Breast epithelium (tissue), 4 donors: ENCODE measurements around the gene FSTL5. TPM values are rescaled to one million over a fixed set of nuclear protein-coding genes. Genes with fewer than 3 reads are reported as not detected.

ENCODE experiments used
- DNase-seq, 2 donors: peaks; one replicate each; pipeline ENCODE4 v3.0.0-alpha.2; 2019; ENCODE audit warnings: low spot score in 2 of 2
- H3K27ac ChIP-seq, 2 donors: fragments of 200-600 bp; sonication (generic) in 1 of 2; one replicate each; pipeline ENCODE4 v1.5.1; 2016 to 2019; ENCODE audit warnings: mild to moderate bottlenecking in 1 of 2
- H3K27me3 ChIP-seq, 2 donors: fragments of 200-600 bp; sonication (generic) in 1 of 2; one replicate each; pipeline versions ENCODE4 v1.5.1 to v1.6.0; 2017 to 2019; ENCODE audit warnings: control low read depth in 1 of 2, mild to moderate bottlenecking in 1 of 2
- H3K36me3 ChIP-seq: fragments of 200-600 bp; one replicate; pipeline ENCODE4 v1.5.1; 2019
- H3K4me1 ChIP-seq, 2 donors: fragments of 200-600 bp; sonication (generic); one replicate each; pipeline ENCODE4 v1.5.1; 2016 to 2019; ENCODE audit warnings: control low read depth in 1 of 2
- H3K4me3 ChIP-seq, 3 donors: fragments of 200-600 bp; sonication (generic); 1 replicate in 2 of 3; 2 replicates in 1 of 3; pipeline ENCODE4 v1.5.1; 2016 to 2019; ENCODE audit warnings: mild to moderate bottlenecking in 3 of 3, moderate library complexity in 2 of 3
- H3K9me3 ChIP-seq, 2 donors: fragments of 200-600 bp; sonication (generic) in 1 of 2; one replicate each; pipeline ENCODE4 v1.5.1; 2016 to 2019; ENCODE audit warnings: control low read depth in 1 of 2
- POLR2A ChIP-seq: fragments of 450-650 bp; IDR thresholded peaks from one replicate; pipeline ENCODE4 v1.6.1; 2016; ENCODE audit warnings: antibody characterized with exemption, mild to moderate bottlenecking, moderate library complexity
- POLR2AphosphoS5 ChIP-seq, 3 donors: sonication (generic); formaldehyde crosslinking; IDR thresholded peaks; one replicate each; pipeline ENCODE4 v1.6.1; 2017; ENCODE audit warnings: antibody characterized with exemption in 3 of 3
- intact Hi-C: fragments of 100-400 bp; cut with DNase I; formaldehyde crosslinking; loops from one replicate; pipeline ENCODE4 v1.15.1; 2023; ENCODE audit warnings: low total_unique reads
- total RNA-seq, 3 donors: library from RNA; depleted of rRNA; stranded (reverse); fragments of >200 nt; gene quantifications; one replicate each; pipeline ENCODE4 v1.1.0, GENCODE V29; 2016
- TF ChIP-seq, protein P1 (sequence below), 3 donors: fragments of 450-650 bp; IDR thresholded peaks; one replicate each; pipeline ENCODE4 v1.5.1; 2016 to 2017; ENCODE audit warnings: antibody characterized with exemption in 3 of 3, mild to moderate bottlenecking in 3 of 3, moderate library complexity in 3 of 3

The FSTL5 gene
- total RNA-seq, 3 donors from 2014 or later, result not detected

DNA sequence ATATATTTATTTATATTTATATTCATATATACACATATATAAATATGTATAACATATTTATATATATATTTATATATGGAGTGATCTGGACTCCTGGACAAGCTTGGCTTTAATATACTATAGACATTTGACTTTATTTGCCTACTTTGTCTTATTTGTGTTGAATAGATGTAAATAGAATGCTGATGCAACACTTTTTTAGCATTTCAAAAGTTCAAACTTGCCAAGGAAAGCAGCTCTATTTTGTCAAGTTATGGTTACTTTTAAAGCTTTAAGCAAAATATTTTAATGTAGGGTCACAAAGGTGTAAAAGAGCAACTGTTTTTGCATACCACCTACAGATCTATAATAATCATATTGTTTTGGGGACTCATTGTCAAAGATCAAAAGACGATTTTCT lies 61.1 kb downstream of the FSTL5 start:
- DNase-seq, result no peak
- H3K36me3 ChIP-seq, result no peaks in the 10 kb centered on the region
- H3K27me3 ChIP-seq, result no peaks in the 10 kb centered on the region
- H3K4me1 ChIP-seq, result no peaks in the 10 kb centered on the region
- intact Hi-C loops, result no loop called here
- H3K9me3 ChIP-seq, result no peaks in the 10 kb centered on the region
- no peak overlapping the region for H3K27ac ChIP-seq
- H3K4me3 ChIP-seq, result no peak overlapping the region
- TF ChIP-seq POLR2A (no peak), POLR2AphosphoS5 (IDR thresholded peaks at IDR 0.05) (no peak)
- TF ChIP-seq, protein P1, sequence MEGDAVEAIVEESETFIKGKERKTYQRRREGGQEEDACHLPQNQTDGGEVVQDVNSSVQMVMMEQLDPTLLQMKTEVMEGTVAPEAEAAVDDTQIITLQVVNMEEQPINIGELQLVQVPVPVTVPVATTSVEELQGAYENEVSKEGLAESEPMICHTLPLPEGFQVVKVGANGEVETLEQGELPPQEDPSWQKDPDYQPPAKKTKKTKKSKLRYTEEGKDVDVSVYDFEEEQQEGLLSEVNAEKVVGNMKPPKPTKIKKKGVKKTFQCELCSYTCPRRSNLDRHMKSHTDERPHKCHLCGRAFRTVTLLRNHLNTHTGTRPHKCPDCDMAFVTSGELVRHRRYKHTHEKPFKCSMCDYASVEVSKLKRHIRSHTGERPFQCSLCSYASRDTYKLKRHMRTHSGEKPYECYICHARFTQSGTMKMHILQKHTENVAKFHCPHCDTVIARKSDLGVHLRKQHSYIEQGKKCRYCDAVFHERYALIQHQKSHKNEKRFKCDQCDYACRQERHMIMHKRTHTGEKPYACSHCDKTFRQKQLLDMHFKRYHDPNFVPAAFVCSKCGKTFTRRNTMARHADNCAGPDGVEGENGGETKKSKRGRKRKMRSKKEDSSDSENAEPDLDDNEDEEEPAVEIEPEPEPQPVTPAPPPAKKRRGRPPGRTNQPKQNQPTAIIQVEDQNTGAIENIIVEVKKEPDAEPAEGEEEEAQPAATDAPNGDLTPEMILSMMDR (IDR thresholded peaks at IDR 0.05), result no peak

DNA sequence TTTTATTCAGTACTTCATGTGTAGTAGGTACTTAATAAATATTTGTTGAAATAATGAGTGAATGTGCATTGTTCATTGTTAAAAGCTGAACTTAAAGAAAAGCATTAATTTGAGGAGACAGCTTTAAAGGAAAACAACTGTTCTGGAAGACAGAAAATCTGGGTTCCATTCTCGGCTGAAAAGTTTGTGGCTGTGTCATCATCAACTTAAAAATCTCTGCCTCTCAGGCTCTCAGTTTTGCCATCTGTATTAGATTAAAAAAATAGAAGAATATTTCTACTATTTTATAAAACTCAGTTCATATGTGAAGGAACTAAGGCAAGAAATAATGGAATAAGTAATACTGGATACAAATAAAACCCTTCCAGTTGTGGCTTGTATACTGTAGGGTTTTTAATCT lies 62.5 kb downstream of the FSTL5 start:
- DNase-seq, result no peak
- Histone ChIP-seq H3K27ac (no peak overlapping the region), H3K4me3 (no peak overlapping the region), H3K27me3 (no peaks in the 10 kb centered on the region), H3K4me1 (no peaks in the 10 kb centered on the region), H3K9me3 (no peaks in the 10 kb centered on the region), H3K36me3 (no peaks in the 10 kb centered on the region)
- no peak for TF ChIP-seq POLR2A
- TF ChIP-seq, protein P1 (IDR thresholded peaks at IDR 0.05), result no peak
- no peak for TF ChIP-seq POLR2AphosphoS5 (IDR thresholded peaks at IDR 0.05)
- intact Hi-C loops, result no loop called here

DNA sequence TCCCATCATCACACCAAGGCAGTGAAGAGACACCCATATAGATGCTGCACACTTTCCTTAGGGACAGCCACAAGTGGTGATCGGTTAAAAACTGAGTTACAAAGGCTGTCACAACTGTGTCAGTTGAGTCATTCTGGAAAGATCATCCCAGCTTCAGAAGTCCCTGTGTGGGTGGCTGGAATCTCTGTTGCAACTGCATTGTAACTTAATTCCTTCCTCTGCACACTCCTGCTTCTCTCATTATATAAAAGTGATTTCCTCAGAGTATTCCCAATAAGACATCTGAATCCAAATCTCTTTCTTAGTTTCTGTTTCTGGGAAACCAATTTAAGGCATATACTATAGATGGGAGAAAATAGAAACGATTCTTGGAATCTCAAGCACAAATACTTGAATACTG lies 88.1 kb downstream of the FSTL5 start:
- intact Hi-C loops, result no loop called here
- TF ChIP-seq POLR2AphosphoS5 (IDR thresholded peaks at IDR 0.05) (no peak), POLR2A (no peak)
- TF ChIP-seq, protein P1 (IDR thresholded peaks at IDR 0.05), result no peak

DNA sequence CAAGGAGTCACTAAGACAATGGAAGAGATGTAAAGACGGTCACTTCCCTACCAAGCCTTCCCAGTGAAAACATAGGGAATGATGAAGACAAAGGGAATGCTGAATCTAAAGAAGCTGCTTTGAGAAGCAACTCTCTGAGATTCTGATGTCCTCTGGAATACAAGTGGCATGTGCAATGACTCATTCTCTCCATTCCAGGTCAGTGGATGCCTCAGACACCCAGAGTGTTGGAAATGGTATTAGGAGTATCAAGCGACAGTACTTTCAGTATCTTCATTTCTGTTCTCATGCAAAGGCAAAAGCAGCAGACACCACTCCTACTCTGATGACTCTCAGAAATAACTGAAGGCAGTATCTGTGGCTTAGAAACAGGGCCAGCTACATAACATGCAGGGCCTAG lies 102.6 kb downstream of the FSTL5 start:
- Histone ChIP-seq H3K27ac (no peak overlapping the region), H3K9me3 (no peaks in the 10 kb centered on the region), H3K4me1 (no peaks in the 10 kb centered on the region), H3K27me3 (no peaks in the 10 kb centered on the region), H3K36me3 (no peaks in the 10 kb centered on the region), H3K4me3 (no peak overlapping the region)
- TF ChIP-seq, protein P1 (IDR thresholded peaks at IDR 0.05), result no peak
- TF ChIP-seq POLR2AphosphoS5 (IDR thresholded peaks at IDR 0.05) (no peak), POLR2A (no peak)
- intact Hi-C loops, result no loop called here
- no peak for DNase-seq

More for the DNA sequence above, 88.1 kb downstream of the FSTL5 start:
- H3K9me3 ChIP-seq, result no peaks in the 10 kb centered on the region
- no peaks in the 10 kb centered on the region for H3K36me3 ChIP-seq
- H3K4me1 ChIP-seq, result no peaks in the 10 kb centered on the region
- no peaks in the 10 kb centered on the region for H3K27me3 ChIP-seq
- H3K27ac ChIP-seq, result no peak overlapping the region
- H3K4me3 ChIP-seq, result no peak overlapping the region
- DNase-seq, result no peak

DNA sequence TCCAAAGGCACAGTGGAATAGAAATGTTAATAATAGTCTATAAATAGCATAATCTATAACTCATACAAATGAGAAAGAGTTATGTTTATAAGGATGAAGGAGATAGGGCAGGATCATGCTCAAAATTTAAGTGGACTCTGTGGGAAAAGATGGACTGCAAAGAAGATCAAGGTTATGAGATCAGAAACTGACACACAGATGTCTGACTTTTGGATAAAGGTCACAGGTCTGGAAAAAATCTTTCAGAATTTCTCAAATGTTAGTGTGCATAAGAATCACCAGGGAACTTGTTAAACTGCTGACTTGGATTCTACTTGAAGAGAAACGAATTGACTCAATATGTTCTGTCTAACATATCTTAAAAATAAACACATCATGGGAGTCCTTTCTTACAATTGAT lies 104.1 kb downstream of the FSTL5 start:
- no peak for TF ChIP-seq POLR2A
- TF ChIP-seq, protein P1 (IDR thresholded peaks at IDR 0.05), result no peak
- no peak overlapping the region for H3K4me3 ChIP-seq
- H3K4me1 ChIP-seq, result no peaks in the 10 kb centered on the region
- no peaks in the 10 kb centered on the region for H3K9me3 ChIP-seq
- no peak for DNase-seq
- H3K27me3 ChIP-seq, result no peaks in the 10 kb centered on the region
- intact Hi-C loops, result no loop called here
- no peak overlapping the region for H3K27ac ChIP-seq
- H3K36me3 ChIP-seq, result no peaks in the 10 kb centered on the region
